Left cardiac atrium (tissue), 4 donors: ENCODE results near the gene PDSS1. TPM values are rescaled to one million over a fixed set of nuclear protein-coding genes. Genes with fewer than 3 reads are reported as not detected.
"Not testable (repeated sequence)": the region's sequence is repeated elsewhere in the genome, so short reads cannot be mapped to it uniquely, and the experiment has no call there.

ENCODE experiments used
- ATAC-seq, 2 donors: fragments of 200-7000 bp; cut with Tn5 transposase; one replicate each; pipeline ENCODE4 v1.9.1; 2020; ENCODE audit warnings: mild to moderate bottlenecking in 2 of 2, moderate library complexity in 2 of 2
- DNase-seq: peaks from one replicate; pipeline ENCODE4 v3.0.0-alpha.2; 2020
- intact Hi-C, 2 donors: fragments of 100-400 bp; cut with DNase I; formaldehyde crosslinking; loops; one replicate each; pipeline versions ENCODE4 v1.14.1 to v1.15.1; 2022 to 2023
- total RNA-seq, 2 donors: library from RNA; stranded (reverse); fragmentation: NEBNext Ultra II Directional; extraction: Animal tissue kit (Norgen Biotek cat#: 25700); gene quantifications; one replicate each; pipeline ENCODE4 v1.2.1, GENCODE V29; 2021
- donor health status: DM: no; HTN: yes; CAD: no.
- donor health status: DM: no; HTN: yes; CAD: no; lungs with severe emphysema.
- donor health status: DM: yes; HTN: yes; CAD: no.
- donor health status: Dilated cardiomyopathy.

Gene PDSS1
- total RNA-seq, 2 donors from 2014 or later, result 4.7 to 6.2 TPM

- intact Hi-C loops, result no loop called here
- peak in 1 of 2 donors; percentile 82 for ATAC-seq
- no peak for DNase-seq
Observed at GRCh38 chr10:26780793-26781601, 83.5 kb downstream of the PDSS1 start.

GRCh38 chr10:26781797-26782196 lies 84.3 kb downstream of the PDSS1 start:
- DNase-seq (no peak), ATAC-seq (no peak)

DNA sequence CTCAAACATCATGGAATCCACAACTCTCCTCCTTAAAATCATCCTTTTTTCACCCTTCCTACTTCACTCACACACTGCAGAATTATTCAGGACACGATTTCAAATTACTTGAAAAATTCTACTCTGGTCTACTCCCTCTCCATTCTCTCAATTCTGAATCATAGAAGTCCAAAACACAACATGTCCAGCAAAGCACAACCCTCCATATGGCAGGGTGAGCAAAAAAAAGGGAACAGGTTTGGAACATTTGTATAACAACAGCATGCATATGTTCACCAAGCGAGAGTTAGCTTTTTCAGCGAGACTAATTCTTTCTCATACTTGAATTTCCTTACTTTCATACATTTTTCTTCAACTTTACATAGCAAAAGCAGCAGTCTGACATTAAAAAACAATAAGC lies 89.9 kb downstream of the PDSS1 start:
- ATAC-seq, result no peak
- intact Hi-C loops, result no loop called here

More at GRCh38 chr10:26781797-26782196, 84.3 kb downstream of the PDSS1 start:
- intact Hi-C loops, result no loop called here

GRCh38 chr10:26789779-26790178 lies 92.3 kb downstream of the PDSS1 start:
- DNase-seq, intact Hi-C loops, ATAC-seq: not testable (repeated sequence)

More for the DNA sequence above, 89.9 kb downstream of the PDSS1 start:
- DNase-seq, result no peak

DNA sequence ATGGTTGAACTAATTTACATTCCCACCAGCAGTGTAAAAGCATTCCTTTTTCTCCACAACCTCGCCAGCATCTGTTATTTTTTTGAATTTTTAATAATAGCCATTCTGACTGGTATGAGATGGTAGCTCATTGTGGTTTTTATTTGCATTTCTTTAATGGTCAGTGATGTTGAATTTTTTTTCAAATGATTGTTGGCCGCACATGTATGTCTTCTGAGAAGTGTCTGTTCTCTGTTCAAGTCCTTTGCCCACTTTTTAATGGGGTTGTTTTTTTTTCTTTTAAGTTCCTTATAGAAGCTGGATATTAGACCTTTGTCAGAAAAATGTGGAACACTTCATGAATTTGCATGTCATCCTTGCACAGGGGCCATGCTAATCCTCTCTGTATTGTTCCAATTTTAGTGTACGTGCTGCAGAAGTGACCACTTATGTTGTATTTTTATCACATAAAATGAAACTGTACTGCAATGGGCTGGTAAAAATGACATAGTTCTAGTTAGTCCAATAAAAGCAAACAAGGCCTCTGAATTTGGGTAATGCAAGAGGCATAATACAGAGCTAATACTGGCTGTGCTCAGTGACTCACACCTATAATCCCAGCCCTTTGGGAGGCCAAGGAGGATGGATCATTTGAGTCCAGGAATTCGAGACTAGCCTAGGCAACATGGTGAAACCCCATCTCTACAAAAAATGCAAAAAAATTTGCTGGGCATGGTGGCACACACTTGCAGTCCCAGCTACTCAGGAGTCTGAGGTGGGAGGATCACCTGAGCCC lies 92.9 kb downstream of the PDSS1 start:
- DNase-seq (no peak), ATAC-seq (no peak)
- intact Hi-C loops, result no loop called here

- ATAC-seq (no peak), DNase-seq (no peak)
- intact Hi-C loops, result no loop called here
Observed at GRCh38 chr10:26792758-26793495, 95.4 kb downstream of the PDSS1 start.

Other genes with a start within 250 kb of the PDSS1 start
- 10 to 100 TPM; 24.9 to 26.7 TPM for gene ABI1, start 163.3 kb downstream of the PDSS1 start, total RNA-seq